H9 (cell line): ENCODE data around the gene SERPINB2. TPM values are rescaled to one million over a fixed set of nuclear protein-coding genes. Genes with fewer than 3 reads are reported as not detected.

ENCODE experiments used
- DNase-seq: peaks from one replicate; pipeline ENCODE4 v3.0.0-alpha.2; 2017
- H2AFZ ChIP-seq: one replicate; pipeline ENCODE4 v1.6.1; 2013; ENCODE audit warnings: mild to moderate bottlenecking, low read length, control low read depth, moderate library complexity
- H2AK5ac ChIP-seq: 2 replicates; pipeline ENCODE4 v1.6.1; 2013; ENCODE audit warnings: low read length, control low read depth, mixed read lengths; ENCODE audit not compliant: insufficient read length
- H2BK120ac ChIP-seq: one replicate; pipeline ENCODE4 v1.6.1; 2013; ENCODE audit warnings: low read depth, mild to moderate bottlenecking, low read length, control low read depth, inconsistent platforms; ENCODE audit not compliant: poor library complexity, severe bottlenecking
- H2BK12ac ChIP-seq: 2 replicates; pipeline ENCODE4 v1.6.1; 2013; ENCODE audit warnings: low read length, control low read depth, mixed read lengths, low read depth; ENCODE audit not compliant: insufficient read length
- H2BK15ac ChIP-seq: 2 replicates; pipeline ENCODE4 v1.6.1; 2013; ENCODE audit warnings: low read depth, low read length, control low read depth
- H2BK20ac ChIP-seq: one replicate; pipeline ENCODE4 v1.6.1; 2013; ENCODE audit warnings: low read depth, mild to moderate bottlenecking, low read length, control low read depth, inconsistent platforms; ENCODE audit not compliant: poor library complexity, severe bottlenecking
- H2BK5ac ChIP-seq: 2 replicates; pipeline ENCODE4 v1.6.1; 2013; ENCODE audit warnings: low read length, control low read depth, mixed read lengths; ENCODE audit not compliant: insufficient read length
- H3K14ac ChIP-seq: 2 replicates; pipeline ENCODE4 v1.6.1; 2013; ENCODE audit warnings: low read length, control low read depth; ENCODE audit not compliant: insufficient read depth
- H3K18ac ChIP-seq: 2 replicates; pipeline ENCODE4 v1.6.1; 2013; ENCODE audit warnings: low read depth, mild to moderate bottlenecking, mixed read lengths, low read length, control low read depth; ENCODE audit not compliant: insufficient read length
- H3K23ac ChIP-seq: 2 replicates; pipeline ENCODE4 v1.6.1; 2013; ENCODE audit warnings: low read length, control low read depth, mixed read lengths, low read depth; ENCODE audit not compliant: insufficient read length
- H3K23me2 ChIP-seq: 2 replicates; pipeline ENCODE4 v1.6.1; 2013; ENCODE audit warnings: low read depth, mild to moderate bottlenecking, mixed read lengths, low read length, control low read depth; ENCODE audit not compliant: insufficient read length, poor library complexity, severe bottlenecking
- H3K27ac ChIP-seq: 2 replicates; pipeline ENCODE4 v1.5.1; 2013; ENCODE audit warnings: low read length, control low read depth, mixed read lengths, low read depth; ENCODE audit not compliant: insufficient read length
- H3K27me3 ChIP-seq: 2 replicates; pipeline ENCODE4 v1.6.1; 2013; ENCODE audit warnings: low read length, control low read depth, inconsistent platforms; ENCODE audit not compliant: insufficient read depth
- H3K4ac ChIP-seq: 2 replicates; pipeline ENCODE4 v1.6.1; 2013; ENCODE audit warnings: low read depth, mild to moderate bottlenecking, control low read depth, inconsistent platforms, low read length, moderate library complexity
- H3K4me1 ChIP-seq: 2 replicates; pipeline ENCODE4 v1.6.1; 2013; ENCODE audit warnings: low read length, control low read depth, inconsistent platforms; ENCODE audit not compliant: insufficient read depth
- H3K4me2 ChIP-seq: 2 replicates; pipeline ENCODE4 v1.6.1; 2013; ENCODE audit warnings: low read length, control low read depth, mixed read lengths; ENCODE audit not compliant: insufficient read length, insufficient read depth
- H3K56ac ChIP-seq: 2 replicates; pipeline ENCODE4 v1.6.1; 2013; ENCODE audit warnings: low read depth, mild to moderate bottlenecking, mixed read lengths, low read length, control low read depth; ENCODE audit not compliant: insufficient read length
- H3K79me1 ChIP-seq: 2 replicates; pipeline ENCODE4 v1.6.1; 2013; ENCODE audit warnings: low read depth, mild to moderate bottlenecking, moderate library complexity, low read length, control low read depth, inconsistent platforms; ENCODE audit not compliant: insufficient read depth, poor library complexity, severe bottlenecking
- H3K79me2 ChIP-seq: 2 replicates; pipeline ENCODE4 v1.6.1; 2013; ENCODE audit warnings: low read length, control low read depth, inconsistent platforms; ENCODE audit not compliant: insufficient read depth
- H3K9ac ChIP-seq: 2 replicates; pipeline ENCODE4 v1.6.1; 2013; ENCODE audit warnings: low read length, control low read depth, mixed read lengths; ENCODE audit not compliant: insufficient read length; ENCODE audit errors: extremely low read depth
- H3K9me3 ChIP-seq: one replicate; pipeline ENCODE4 v1.6.1; 2013; ENCODE audit warnings: low read depth, low read length, inconsistent platforms; ENCODE audit not compliant: control insufficient read depth
- H3T11ph ChIP-seq: one replicate; pipeline ENCODE4 v1.6.1; 2013; ENCODE audit warnings: mild to moderate bottlenecking, low read length, control low read depth, inconsistent platforms
- H4K20me1 ChIP-seq: one replicate; pipeline ENCODE4 v1.6.1; 2013; ENCODE audit not compliant: control insufficient read depth, insufficient read length, insufficient read depth
- H4K5ac ChIP-seq: 2 replicates; pipeline ENCODE4 v1.6.1; 2013; ENCODE audit warnings: low read depth, mild to moderate bottlenecking, mixed read lengths, low read length, control low read depth; ENCODE audit not compliant: insufficient read length
- H4K8ac ChIP-seq: replicated peaks from 2 replicates; pipeline ENCODE4 v1.6.1; 2013; ENCODE audit warnings: low read length, control low read depth, mixed read lengths, low read depth; ENCODE audit not compliant: insufficient read length
- H4K91ac ChIP-seq: 2 replicates; pipeline ENCODE4 v1.6.1; 2013; ENCODE audit warnings: low read depth, mild to moderate bottlenecking, moderate library complexity, mixed read lengths, low read length, control low read depth; ENCODE audit not compliant: insufficient read length
- H3K27ac Mint-ChIP-seq, 3 experiments: 2 replicates in 2 of 3; 3 replicates in 1 of 3; pipeline ENCODE4 v1.8.0; 2020 to 2021; ENCODE audit warnings: mixed read lengths in 3 of 3, mild to moderate bottlenecking in 1 of 3, moderate library complexity in 1 of 3
- H3K27me3 Mint-ChIP-seq: 2 replicates; pipeline ENCODE4 v1.8.0; 2021; ENCODE audit warnings: low read depth, mild to moderate bottlenecking, moderate library complexity, mixed read lengths
- H3K36me3 Mint-ChIP-seq, 3 experiments: 2 replicates in 2 of 3; 3 replicates in 1 of 3; pipeline ENCODE4 v1.8.0; 2020 to 2021; ENCODE audit warnings: low read depth in 3 of 3, mixed read lengths in 3 of 3; ENCODE audit not compliant: insufficient read depth in 1 of 3
- H3K4me1 Mint-ChIP-seq, 2 experiments: 2 replicates each; pipeline ENCODE4 v1.8.0; 2020; ENCODE audit warnings: mixed read lengths in 2 of 2
- H3K4me3 Mint-ChIP-seq, 2 experiments: 2 replicates in 1 of 2; 3 replicates in 1 of 2; pipeline ENCODE4 v1.8.0; 2020 to 2021; ENCODE audit warnings: mild to moderate bottlenecking in 2 of 2, mixed read lengths in 2 of 2, moderate library complexity in 1 of 2
- H3K9me3 Mint-ChIP-seq, 2 experiments: 2 replicates in 1 of 2; 3 replicates in 1 of 2; pipeline ENCODE4 v1.8.0; 2020; ENCODE audit warnings: mild to moderate bottlenecking in 2 of 2, mixed read lengths in 2 of 2, moderate library complexity in 1 of 2
- CTCF ChIP-seq: fragments of 200-600 bp; sonication (generic); conservative IDR thresholded peaks from 3 replicates; pipeline ENCODE4 v1.8.0; 2021; ENCODE audit warnings: antibody characterized with exemption, mild to moderate bottlenecking
- WGBS: extraction: QIAGEN DNeasy Blood & Tissue Kit; methylation state at CpG from one replicate; pipeline ENCODE4 v1.1.7; 2013; ENCODE audit warnings: missing lambda C conversion rate, low lambda C conversion rate, mixed read lengths; ENCODE audit not compliant: insufficient read length; ENCODE audit errors: extremely low coverage; 5-methylcytosine and 5-hydroxymethylcytosine counted together
- total RNA-seq: library from RNA; stranded (reverse); gene quantifications from 2 replicates; pipeline ENCODE4 v1.2.1, GENCODE V29; 2021

The SERPINB2 gene
- total RNA-seq, 1 experiment from 2014 or later, result not detected

GRCh38 chr18:63869851-63870250 is 17.7 kb upstream of the SERPINB2 start:
- Histone ChIP-seq H4K5ac (no peak overlapping the region), H3K79me2 (no peaks in the 10 kb centered on the region), H2AK5ac (no peak overlapping the region), H2BK15ac (no peak overlapping the region), H3K4me1 (no peaks in the 10 kb centered on the region), H2BK20ac (no peak overlapping the region), H3K23ac (no peak overlapping the region), H4K8ac (no peak overlapping the region), H3K56ac (no peak overlapping the region), H4K91ac (no peak overlapping the region), H3K4ac (no peak overlapping the region), H2AFZ (no peak overlapping the region), H2BK120ac (no peak overlapping the region), H3K9ac (no peak overlapping the region), H3K27ac (no peak overlapping the region), H3K23me2 (no peaks in the 10 kb centered on the region), H2BK12ac (no peak overlapping the region), H3K18ac (no peak overlapping the region), H4K20me1 (no peaks in the 10 kb centered on the region), H3K14ac (no peak overlapping the region), H3K4me2 (no peak overlapping the region), H3T11ph (no peak overlapping the region), H2BK5ac (no peak overlapping the region), H3K79me1 (no peaks in the 10 kb centered on the region), H3K27me3 (no peaks in the 10 kb centered on the region), H3K9me3 (no peaks in the 10 kb centered on the region)
- no peaks in the 10 kb centered on the region for H3K9me3 Mint-ChIP-seq
- H3K27me3 Mint-ChIP-seq, result no peaks in the 10 kb centered on the region
- H3K4me3 Mint-ChIP-seq, result no peak overlapping the region
- no peaks in the 10 kb centered on the region for H3K36me3 Mint-ChIP-seq
- TF ChIP-seq CTCF, result no peak
- H3K4me1 Mint-ChIP-seq, result no peaks in the 10 kb centered on the region
- no peak for DNase-seq
- no peak overlapping the region for H3K27ac Mint-ChIP-seq
- WGBS, result no CpG with 5 or more reads among the region's 3 CpGs
